ENCODE data around the gene ADAMTS9. TPM values are rescaled to one million over a fixed set of nuclear protein-coding genes. Genes with fewer than 3 reads are reported as not detected.

Gene ADAMTS9
- total RNA-seq, 1 experiment from 2014 or later, result 1.2 TPM

- no peaks in the 10 kb centered on the region for H4K20me1 ChIP-seq (ENCODE audit: insufficient read depth)
- no peaks in the 10 kb centered on the region for H3K79me2 ChIP-seq (ENCODE audit: low read depth)
- H3K4me3 ChIP-seq, result no peak overlapping the region
- H3K36me3 ChIP-seq (ENCODE audit: low read depth), result no peaks in the 10 kb centered on the region
- H3K4me2 ChIP-seq, result no peak overlapping the region
- TF ChIP-seq CTCF (conservative IDR thresholded peaks at IDR 0.05) (no peak), EZH2 (IDR thresholded peaks at IDR 0.05; ENCODE audit: low read depth) (no peak)
- no peaks in the 10 kb centered on the region for H3K9me3 ChIP-seq (ENCODE audit: insufficient read depth, low read depth)
- no peak for DNase-seq
- no peak overlapping the region for H3K27ac ChIP-seq
- H3K9me2 ChIP-seq (ENCODE audit: insufficient read depth), result no peaks in the 10 kb centered on the region
- POLR2A ChIA-PET (ENCODE audit: unreplicated experiment), result no interaction called here
- BruUV-seq (replicated peaks), result no TSS peak
- H3K27me3 ChIP-seq (ENCODE audit: insufficient read depth, low read depth), result no peaks in the 10 kb centered on the region
- H3F3A ChIP-seq (ENCODE audit: insufficient read depth, low read depth), result no peaks in the 10 kb centered on the region
- H2AFZ ChIP-seq, result no peak overlapping the region
- no peaks in the 10 kb centered on the region for H3K4me1 ChIP-seq (replicated peaks; ENCODE audit: insufficient read depth)
- intact Hi-C loops (cut with micrococcal nuclease; ENCODE audit: unreplicated experiment), result no loop called here
- CTCF ChIA-PET, result no interaction called here
These were observed 86.0 kb downstream of the ADAMTS9 start for GRCh38 chr3:64601824-64602223.

- H3K4me2 ChIP-seq, result no peak overlapping the region
- intact Hi-C loops (cut with micrococcal nuclease; ENCODE audit: unreplicated experiment), result no loop called here
- no peaks in the 10 kb centered on the region for H4K20me1 ChIP-seq (ENCODE audit: insufficient read depth)
- H3F3A ChIP-seq (ENCODE audit: insufficient read depth, low read depth), result no peaks in the 10 kb centered on the region
- no peak for TF ChIP-seq CTCF (conservative IDR thresholded peaks at IDR 0.05)
- TF ChIP-seq EZH2 (IDR thresholded peaks at IDR 0.05; ENCODE audit: low read depth), result no peak
- no peaks in the 10 kb centered on the region for H3K9me3 ChIP-seq (ENCODE audit: insufficient read depth, low read depth)
- no peak overlapping the region for H3K27ac ChIP-seq
- no peak overlapping the region for H3K4me3 ChIP-seq
- no peaks in the 10 kb centered on the region for H3K79me2 ChIP-seq (ENCODE audit: low read depth)
- H2AFZ ChIP-seq, result no peak overlapping the region
- H3K4me1 ChIP-seq (replicated peaks; ENCODE audit: insufficient read depth), result no peaks in the 10 kb centered on the region
- no TSS peak for BruUV-seq (replicated peaks)
- CTCF ChIA-PET, result no interaction called here
- DNase-seq, result no peak
- POLR2A ChIA-PET (ENCODE audit: unreplicated experiment), result no interaction called here
- H3K27me3 ChIP-seq (ENCODE audit: insufficient read depth, low read depth), result no peaks in the 10 kb centered on the region
- H3K9me2 ChIP-seq (ENCODE audit: insufficient read depth), result no peaks in the 10 kb centered on the region
- no peaks in the 10 kb centered on the region for H3K36me3 ChIP-seq (ENCODE audit: low read depth)
These were observed 87.4 kb downstream of the ADAMTS9 start for GRCh38 chr3:64600246-64600950.

- POLR2A ChIA-PET (ENCODE audit: unreplicated experiment), result no interaction called here
- H3K27me3 ChIP-seq (ENCODE audit: insufficient read depth, low read depth), result no peaks in the 10 kb centered on the region
- intact Hi-C loops (cut with micrococcal nuclease; ENCODE audit: unreplicated experiment), result no loop called here
These were observed 88.1 kb downstream of the ADAMTS9 start for GRCh38 chr3:64599651-64600050.

More at GRCh38 chr3:64599651-64600050, 88.1 kb downstream of the ADAMTS9 start:
- H2AFZ ChIP-seq, result no peak overlapping the region
- H3K4me1 ChIP-seq (replicated peaks; ENCODE audit: insufficient read depth), result no peaks in the 10 kb centered on the region
- TF ChIP-seq EZH2 (IDR thresholded peaks at IDR 0.05; ENCODE audit: low read depth) (no peak), CTCF (conservative IDR thresholded peaks at IDR 0.05) (no peak)
- no peak overlapping the region for H3K27ac ChIP-seq
- no peaks in the 10 kb centered on the region for H3K9me3 ChIP-seq (ENCODE audit: insufficient read depth, low read depth)
- no peaks in the 10 kb centered on the region for H4K20me1 ChIP-seq (ENCODE audit: insufficient read depth)
- no TSS peak for BruUV-seq (replicated peaks)
- CTCF ChIA-PET, result no interaction called here
- no peak overlapping the region for H3K4me2 ChIP-seq
- H3K79me2 ChIP-seq (ENCODE audit: low read depth), result no peaks in the 10 kb centered on the region
- no peak overlapping the region for H3K4me3 ChIP-seq
- H3F3A ChIP-seq (ENCODE audit: insufficient read depth, low read depth), result no peaks in the 10 kb centered on the region
- no peak for DNase-seq
- no peaks in the 10 kb centered on the region for H3K36me3 ChIP-seq (ENCODE audit: low read depth)
- no peaks in the 10 kb centered on the region for H3K9me2 ChIP-seq (ENCODE audit: insufficient read depth)

All from PC-9 (cell line).